Stimulated activated naive CD8-positive, alpha-beta T cell treated with anti-CD3 and anti-CD28 coated beads, Interleukin-15, Interleukin-2, amounts not matched to agents 100 ng/mL and 50 ng/mL, for 24 hours (primary cell): ENCODE results near the gene MICAL3.

Experiments used
- H3K27ac Mint-ChIP-seq: one replicate; pipeline ENCODE4 v1.8.0; 2021; ENCODE audit warnings: mild to moderate bottlenecking, mixed read lengths
- H3K27me3 Mint-ChIP-seq: one replicate; pipeline ENCODE4 v1.8.0; 2021; ENCODE audit warnings: mixed read lengths
- H3K36me3 Mint-ChIP-seq: one replicate; pipeline ENCODE4 v1.8.0; 2021; ENCODE audit warnings: low read depth, mixed read lengths
- H3K4me1 Mint-ChIP-seq: one replicate; pipeline ENCODE4 v1.8.0; 2021; ENCODE audit warnings: low read depth, mixed read lengths
- H3K4me3 Mint-ChIP-seq: one replicate; pipeline ENCODE4 v1.8.0; 2021; ENCODE audit warnings: mild to moderate bottlenecking, mixed read lengths
- H3K9me3 Mint-ChIP-seq: one replicate; pipeline ENCODE4 v1.8.0; 2021; ENCODE audit warnings: mixed read lengths

MICAL3 gene

GRCh38 chr22:17867160-17867785, 157.1 kb downstream of the MICAL3 start:
- H3K36me3 Mint-ChIP-seq: peaks cover 38% of the 10 kb centered on the region
- no peak overlapping the region for H3K27ac Mint-ChIP-seq

GRCh38 chr22:17866621-17867020, 157.7 kb downstream of the MICAL3 start:
- Mint-ChIP-seq H3K9me3 (no peaks in the 10 kb centered on the region), H3K4me1 (peaks cover 7% of the 10 kb centered on the region), H3K36me3 (peaks cover 38% of the 10 kb centered on the region), H3K27me3 (no peaks in the 10 kb centered on the region), H3K4me3 (no peak overlapping the region), H3K27ac (no peak overlapping the region)

More at GRCh38 chr22:17867160-17867785, 157.1 kb downstream of the MICAL3 start:
- H3K27me3 Mint-ChIP-seq: no peaks in the 10 kb centered on the region
- H3K9me3 Mint-ChIP-seq: no peaks in the 10 kb centered on the region
- peaks cover 7% of the 10 kb centered on the region for H3K4me1 Mint-ChIP-seq
- H3K4me3 Mint-ChIP-seq: no peak overlapping the region

GRCh38 chr22:17866127-17866526, 158.2 kb downstream of the MICAL3 start:
- Mint-ChIP-seq H3K27me3 (no peaks in the 10 kb centered on the region), H3K4me3 (no peak overlapping the region), H3K9me3 (no peaks in the 10 kb centered on the region), H3K27ac (no peak overlapping the region), H3K4me1 (peaks cover 7% of the 10 kb centered on the region), H3K36me3 (peaks cover 37% of the 10 kb centered on the region)

- Mint-ChIP-seq H3K4me3 (no peak overlapping the region), H3K27ac (no peak overlapping the region), H3K4me1 (peaks cover 7% of the 10 kb centered on the region), H3K27me3 (no peaks in the 10 kb centered on the region), H3K36me3 (peaks cover 31% of the 10 kb centered on the region), H3K9me3 (no peaks in the 10 kb centered on the region)
These were observed 158.9 kb downstream of the MICAL3 start for GRCh38 chr22:17865183-17866055.

GRCh38 chr22:17864398-17865182, 159.8 kb downstream of the MICAL3 start:
- Mint-ChIP-seq H3K4me3 (no peak overlapping the region), H3K9me3 (no peaks in the 10 kb centered on the region), H3K36me3 (peaks cover 25% of the 10 kb centered on the region), H3K27me3 (no peaks in the 10 kb centered on the region), H3K4me1 (peaks cover 7% of the 10 kb centered on the region), H3K27ac (peak overlapping the region; percentile 13)

GRCh38 chr22:17862646-17863181, 161.6 kb downstream of the MICAL3 start:
- Mint-ChIP-seq H3K4me1 (peaks cover 7% of the 10 kb centered on the region), H3K27ac (peak overlapping the region; percentile 52), H3K36me3 (peaks cover 25% of the 10 kb centered on the region)

GRCh38 chr22:17861909-17862308, 162.5 kb downstream of the MICAL3 start:
- H3K4me1 Mint-ChIP-seq: peaks cover 7% of the 10 kb centered on the region
- H3K4me3 Mint-ChIP-seq: no peak overlapping the region
- no peaks in the 10 kb centered on the region for H3K9me3 Mint-ChIP-seq
- H3K36me3 Mint-ChIP-seq: peaks cover 30% of the 10 kb centered on the region
- H3K27ac Mint-ChIP-seq: no peak overlapping the region
- H3K27me3 Mint-ChIP-seq: no peaks in the 10 kb centered on the region

More at GRCh38 chr22:17862646-17863181, 161.6 kb downstream of the MICAL3 start:
- Mint-ChIP-seq H3K27me3 (no peaks in the 10 kb centered on the region), H3K9me3 (no peaks in the 10 kb centered on the region), H3K4me3 (no peak overlapping the region)

- Mint-ChIP-seq H3K27me3 (no peaks in the 10 kb centered on the region), H3K4me1 (peaks cover 7% of the 10 kb centered on the region), H3K36me3 (peaks cover 30% of the 10 kb centered on the region), H3K27ac (no peak overlapping the region), H3K4me3 (no peak overlapping the region), H3K9me3 (no peaks in the 10 kb centered on the region)
These were observed 164.0 kb downstream of the MICAL3 start for GRCh38 chr22:17860220-17860965.

GRCh38 chr22:17858033-17858432, 166.3 kb downstream of the MICAL3 start:
- Mint-ChIP-seq H3K4me3 (no peak overlapping the region), H3K36me3 (peaks cover 18% of the 10 kb centered on the region), H3K27ac (no peak overlapping the region), H3K4me1 (peaks cover 5% of the 10 kb centered on the region), H3K27me3 (no peaks in the 10 kb centered on the region), H3K9me3 (no peaks in the 10 kb centered on the region)

GRCh38 chr22:17855572-17856290, 168.6 kb downstream of the MICAL3 start:
- no peak overlapping the region for H3K27ac Mint-ChIP-seq
- H3K4me1 Mint-ChIP-seq: no peaks in the 10 kb centered on the region
- H3K4me3 Mint-ChIP-seq: no peak overlapping the region
- H3K9me3 Mint-ChIP-seq: no peaks in the 10 kb centered on the region
- H3K27me3 Mint-ChIP-seq: no peaks in the 10 kb centered on the region
- peaks cover 5% of the 10 kb centered on the region for H3K36me3 Mint-ChIP-seq

GRCh38 chr22:17853073-17853472, 171.3 kb downstream of the MICAL3 start:
- Mint-ChIP-seq H3K27ac (no peak overlapping the region), H3K36me3 (peaks cover 5% of the 10 kb centered on the region), H3K4me1 (no peaks in the 10 kb centered on the region), H3K4me3 (no peak overlapping the region), H3K9me3 (no peaks in the 10 kb centered on the region), H3K27me3 (no peaks in the 10 kb centered on the region)

- no peaks in the 10 kb centered on the region for H3K9me3 Mint-ChIP-seq
- H3K4me1 Mint-ChIP-seq: no peaks in the 10 kb centered on the region
- no peak overlapping the region for H3K4me3 Mint-ChIP-seq
- no peaks in the 10 kb centered on the region for H3K27me3 Mint-ChIP-seq
- no peak overlapping the region for H3K27ac Mint-ChIP-seq
- no peaks in the 10 kb centered on the region for H3K36me3 Mint-ChIP-seq
These were observed 172.6 kb downstream of the MICAL3 start for GRCh38 chr22:17851759-17852158.

GRCh38 chr22:17847360-17848078, 176.8 kb downstream of the MICAL3 start:
- peaks cover 6% of the 10 kb centered on the region for H3K4me1 Mint-ChIP-seq
- H3K27ac Mint-ChIP-seq: no peak overlapping the region
- no peaks in the 10 kb centered on the region for H3K9me3 Mint-ChIP-seq
- peaks cover 4% of the 10 kb centered on the region for H3K36me3 Mint-ChIP-seq
- no peak overlapping the region for H3K4me3 Mint-ChIP-seq
- no peaks in the 10 kb centered on the region for H3K27me3 Mint-ChIP-seq
